ENCODE data around the gene PCBP3.
"Not testable (repeated sequence)": the region's sequence is repeated elsewhere in the genome, so short reads cannot be mapped to it uniquely, and the experiment has no call there.

Gene PCBP3

GRCh38 chr21:45894906-45895777 is 251.6 kb downstream of the PCBP3 start:
- no peak overlapping the region for H3K27ac ChIP-seq
- TF ChIP-seq, protein P1, sequence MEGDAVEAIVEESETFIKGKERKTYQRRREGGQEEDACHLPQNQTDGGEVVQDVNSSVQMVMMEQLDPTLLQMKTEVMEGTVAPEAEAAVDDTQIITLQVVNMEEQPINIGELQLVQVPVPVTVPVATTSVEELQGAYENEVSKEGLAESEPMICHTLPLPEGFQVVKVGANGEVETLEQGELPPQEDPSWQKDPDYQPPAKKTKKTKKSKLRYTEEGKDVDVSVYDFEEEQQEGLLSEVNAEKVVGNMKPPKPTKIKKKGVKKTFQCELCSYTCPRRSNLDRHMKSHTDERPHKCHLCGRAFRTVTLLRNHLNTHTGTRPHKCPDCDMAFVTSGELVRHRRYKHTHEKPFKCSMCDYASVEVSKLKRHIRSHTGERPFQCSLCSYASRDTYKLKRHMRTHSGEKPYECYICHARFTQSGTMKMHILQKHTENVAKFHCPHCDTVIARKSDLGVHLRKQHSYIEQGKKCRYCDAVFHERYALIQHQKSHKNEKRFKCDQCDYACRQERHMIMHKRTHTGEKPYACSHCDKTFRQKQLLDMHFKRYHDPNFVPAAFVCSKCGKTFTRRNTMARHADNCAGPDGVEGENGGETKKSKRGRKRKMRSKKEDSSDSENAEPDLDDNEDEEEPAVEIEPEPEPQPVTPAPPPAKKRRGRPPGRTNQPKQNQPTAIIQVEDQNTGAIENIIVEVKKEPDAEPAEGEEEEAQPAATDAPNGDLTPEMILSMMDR (conservative IDR thresholded peaks at IDR 0.05) = no peak

DNA sequence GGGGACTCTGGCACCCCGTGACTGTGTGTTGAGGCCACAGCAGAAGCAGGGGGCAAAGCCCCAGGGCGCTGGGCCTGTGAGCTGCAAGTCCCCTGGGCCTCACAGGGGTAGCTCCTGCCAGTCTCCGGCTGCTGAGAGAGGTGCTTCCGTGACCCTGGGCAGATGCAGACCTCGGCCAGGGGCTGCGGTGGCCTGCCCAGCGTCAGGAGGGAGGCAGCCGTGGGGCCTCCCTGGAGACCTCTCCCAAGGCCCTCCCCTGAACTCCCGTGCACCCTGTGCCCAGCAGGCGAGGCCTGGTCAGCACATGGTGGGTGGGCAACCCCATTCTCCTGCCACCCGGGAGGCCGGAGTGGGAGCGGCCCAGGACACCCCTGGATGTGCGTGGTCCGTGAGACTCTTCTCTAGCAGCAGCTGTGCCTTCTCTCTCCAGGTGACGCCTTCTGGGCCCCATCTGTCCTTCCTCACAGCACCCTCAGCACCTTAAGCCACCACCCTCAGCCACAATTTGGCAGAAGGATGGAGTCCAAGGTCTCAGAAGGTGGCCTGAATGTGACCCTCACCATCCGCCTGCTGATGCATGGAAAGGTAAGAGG is 252.3 kb downstream of the PCBP3 start:
- H3K27ac ChIP-seq = no peak overlapping the region
- TF ChIP-seq, protein P1 (conservative IDR thresholded peaks at IDR 0.05) = no peak

- H3K27ac ChIP-seq = not testable (repeated sequence)
Measured at GRCh38 chr21:45896431-45896830, 252.9 kb downstream of the PCBP3 start.

DNA sequence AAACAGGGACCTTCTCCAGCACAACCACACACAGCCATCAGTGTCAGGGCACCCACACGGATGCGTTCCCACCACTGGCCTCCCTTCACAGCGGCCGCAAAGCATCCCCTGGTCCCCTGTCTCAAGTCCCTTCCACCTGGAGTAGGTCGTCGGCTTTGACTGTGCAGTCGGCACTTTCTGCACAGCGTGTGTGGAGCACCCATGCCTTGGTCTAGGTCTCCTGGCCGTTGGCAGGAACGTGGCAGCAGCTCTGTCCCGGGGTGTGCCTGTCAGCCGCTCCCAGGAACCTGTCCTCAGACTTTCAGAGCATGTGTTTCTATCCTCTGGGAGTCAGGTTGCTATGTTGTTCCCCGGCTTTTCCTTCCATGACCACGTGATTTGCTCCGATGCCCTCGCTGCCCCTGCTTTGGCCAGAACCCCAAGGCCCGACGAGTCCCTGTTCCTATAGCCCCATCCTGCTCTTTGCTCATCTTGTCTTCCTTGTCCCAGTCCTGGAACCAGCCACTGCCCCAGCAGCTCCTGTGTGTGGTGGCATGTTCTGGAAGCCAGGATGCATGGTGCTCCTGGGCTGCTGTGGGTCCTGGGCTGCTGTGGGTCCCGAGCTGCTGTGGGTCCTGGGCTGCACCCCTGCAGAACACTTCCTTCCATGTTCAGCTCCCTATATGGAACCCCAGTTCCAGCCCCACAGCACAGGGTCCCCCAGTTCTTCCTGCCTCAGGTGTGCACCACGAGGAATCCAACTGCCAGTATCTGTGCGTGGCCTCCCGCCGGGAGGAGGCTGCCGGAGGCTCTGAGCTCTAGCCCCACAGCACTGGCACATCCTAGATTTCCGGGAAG is 253.9 kb downstream of the PCBP3 start:
- no peak overlapping the region for H3K27ac ChIP-seq
- TF ChIP-seq, protein P1 (conservative IDR thresholded peaks at IDR 0.05) = no peak

DNA sequence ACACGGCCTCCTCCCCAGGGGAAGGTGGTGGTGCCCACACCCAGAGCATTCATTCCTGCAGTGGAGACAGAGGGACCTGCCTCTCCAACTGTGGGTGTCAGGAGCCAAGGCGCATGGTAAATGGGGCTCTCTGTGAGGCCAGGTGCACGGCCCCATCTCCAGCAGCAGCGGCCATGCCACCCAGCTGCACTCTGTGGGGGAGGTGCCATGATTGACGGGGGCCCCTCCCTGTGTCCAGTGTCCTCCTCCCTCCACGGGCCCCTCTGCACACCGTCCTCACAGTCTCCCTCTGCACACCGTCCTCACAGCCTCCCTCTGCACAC is 254.5 kb downstream of the PCBP3 start:
- H3K27ac ChIP-seq = no peak overlapping the region
- TF ChIP-seq, protein P1 (conservative IDR thresholded peaks at IDR 0.05) = no peak

- no peak overlapping the region for H3K27ac ChIP-seq
- TF ChIP-seq, protein P1 (conservative IDR thresholded peaks at IDR 0.05) = no peak
Measured at GRCh38 chr21:45898781-45899180, 255.3 kb downstream of the PCBP3 start.

GRCh38 chr21:45899317-45900033 is 255.9 kb downstream of the PCBP3 start:
- no peak overlapping the region for H3K27ac ChIP-seq
- TF ChIP-seq, protein P1 (conservative IDR thresholded peaks at IDR 0.05) = no peak
